Measurements from ENCODE around the gene SPACA7.
"Not testable (repeated sequence)": the region's sequence is repeated elsewhere in the genome, so short reads cannot be mapped to it uniquely, and the experiment has no call there.

Gene SPACA7

GRCh38 chr13:112424098-112424497 is 47.9 kb downstream of the SPACA7 start:
- no peak for DNase-seq (ENCODE audit: low read depth)

GRCh38 chr13:112428704-112429103 is 52.5 kb downstream of the SPACA7 start:
- DNase-seq (ENCODE audit: low read depth) = no peak

- DNase-seq (ENCODE audit: low read depth) = no peak
Observed at GRCh38 chr13:112431734-112432133, 55.6 kb downstream of the SPACA7 start.

DNA sequence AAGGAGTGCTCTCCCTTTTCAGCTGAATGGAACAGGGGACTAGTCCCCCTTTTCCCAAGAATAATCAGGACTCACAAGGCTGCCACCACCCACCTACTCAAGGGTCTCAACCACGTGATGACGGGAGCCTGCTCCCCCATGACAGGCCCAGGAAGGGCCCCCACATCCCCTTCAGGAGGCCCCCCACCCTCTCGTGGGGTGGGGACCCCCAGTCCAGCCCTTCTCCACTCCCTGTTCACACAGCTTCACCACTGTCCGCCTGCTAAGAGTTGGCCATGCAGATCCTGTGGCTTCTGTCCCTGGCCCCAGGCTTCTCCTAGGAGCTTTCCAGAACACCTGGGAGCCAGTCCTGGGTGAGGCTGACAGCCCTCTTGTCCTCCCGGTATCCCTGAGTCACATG is 56.6 kb downstream of the SPACA7 start:
- not testable (repeated sequence) for DNase-seq (ENCODE audit: low read depth)

DNA sequence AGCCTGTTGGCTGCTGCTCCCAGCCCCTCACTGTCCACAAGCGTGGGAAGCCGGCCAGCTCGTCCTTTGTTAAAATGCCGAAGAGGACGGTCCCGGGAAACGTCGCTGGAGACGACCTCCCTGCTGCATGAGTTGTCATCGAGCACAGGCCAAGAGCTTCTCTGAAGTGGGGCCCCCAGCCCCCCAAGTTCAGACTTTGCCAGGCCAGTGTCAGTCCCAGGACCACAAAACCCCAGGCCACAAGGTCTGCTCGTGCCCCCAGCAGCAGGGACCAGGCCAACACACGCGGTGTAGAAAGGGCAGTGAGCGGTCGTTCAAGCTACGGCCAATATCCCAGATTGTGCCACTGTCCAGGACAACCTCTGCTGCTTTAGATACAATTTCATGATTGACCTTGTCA is 57.4 kb downstream of the SPACA7 start:
- not testable (repeated sequence) for DNase-seq (ENCODE audit: low read depth)

DNA sequence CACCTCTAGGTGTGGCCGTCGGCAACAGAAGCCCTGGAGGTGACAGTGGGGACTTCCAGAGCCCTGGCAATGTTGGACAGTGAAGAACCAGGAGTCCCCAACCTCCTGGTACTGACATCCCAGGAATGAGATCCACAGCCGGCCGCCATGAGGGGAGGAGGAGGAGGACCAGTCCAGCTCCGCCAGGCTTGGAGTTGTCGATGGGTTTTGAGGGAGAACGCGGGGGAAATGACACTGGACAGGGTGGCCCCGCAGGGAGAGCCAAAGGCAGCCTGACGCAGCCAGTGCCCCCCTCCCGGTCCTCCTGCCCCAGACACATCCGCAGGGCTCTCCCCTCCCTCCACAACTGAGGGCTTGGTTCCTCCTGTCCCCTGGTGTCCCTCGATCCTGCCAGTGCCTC is 57.9 kb downstream of the SPACA7 start:
- no peak for DNase-seq (ENCODE audit: low read depth)

- DNase-seq (ENCODE audit: low read depth) = no peak
Observed at GRCh38 chr13:112434937-112435523, 58.9 kb downstream of the SPACA7 start.

DNA sequence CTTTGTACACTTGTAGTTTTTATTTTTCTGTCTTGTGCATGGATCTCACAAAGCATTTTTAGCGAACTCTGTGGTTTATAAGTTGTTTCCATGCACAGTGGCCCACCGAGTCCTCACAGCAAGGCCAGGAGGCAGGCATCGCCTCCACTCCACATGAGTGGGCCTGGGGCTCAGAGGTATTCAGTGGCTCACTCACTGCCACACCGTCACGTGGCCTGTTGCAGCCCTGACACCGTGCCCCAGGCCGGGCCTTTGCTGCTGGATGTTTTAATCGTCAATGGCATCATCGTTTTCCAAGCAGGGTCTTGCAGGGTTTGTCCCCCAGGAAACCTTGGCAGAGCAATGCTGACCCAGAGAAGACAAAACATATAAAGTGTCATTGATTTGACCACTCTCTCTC is 59.8 kb downstream of the SPACA7 start:
- no peak for DNase-seq (ENCODE audit: low read depth)

DNA sequence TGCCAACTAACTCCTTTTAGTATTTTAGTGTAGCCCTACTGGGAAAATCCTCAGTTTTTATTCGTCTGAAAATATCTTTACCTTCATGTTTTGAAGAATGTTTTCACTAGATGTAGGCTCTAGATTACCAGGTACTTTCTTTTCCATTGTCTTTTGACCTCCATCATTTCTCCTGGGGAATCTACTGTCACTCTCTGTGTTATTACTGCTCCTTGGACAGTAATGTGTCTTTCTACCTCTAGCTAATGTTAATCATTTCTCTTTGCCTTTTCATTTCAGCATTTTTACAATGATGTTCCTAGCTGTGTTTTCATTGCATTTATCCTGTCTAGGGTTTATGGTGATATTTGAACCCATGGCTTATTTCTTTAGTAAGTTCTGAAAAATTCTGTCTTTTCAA is 61.9 kb downstream of the SPACA7 start:
- DNase-seq (ENCODE audit: low read depth) = no peak

DNA sequence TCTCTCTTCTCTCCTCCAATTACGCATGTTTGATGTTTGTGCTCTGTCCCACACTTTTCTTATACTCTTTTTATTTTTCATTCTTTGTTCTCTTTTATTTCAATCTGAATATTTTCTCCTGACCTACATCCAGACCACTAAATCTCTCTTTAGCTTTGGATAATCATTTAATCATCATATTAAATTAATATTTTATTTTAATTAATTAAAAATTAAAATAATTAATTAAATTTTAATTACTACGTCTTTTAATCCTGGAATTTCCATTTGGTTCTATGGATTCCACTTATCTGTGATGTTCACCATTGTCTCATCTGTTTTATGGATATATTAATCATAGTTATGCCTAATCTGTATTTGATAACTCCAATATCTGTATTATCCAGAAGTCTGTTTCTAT is 62.4 kb downstream of the SPACA7 start:
- DNase-seq (ENCODE audit: low read depth) = no peak

- DNase-seq (ENCODE audit: low read depth) = no peak
Observed at GRCh38 chr13:112441226-112441625, 65.1 kb downstream of the SPACA7 start.

GRCh38 chr13:112441779-112442310 is 65.7 kb downstream of the SPACA7 start:
- no peak for DNase-seq (ENCODE audit: low read depth)

GRCh38 chr13:112442483-112443090 is 66.4 kb downstream of the SPACA7 start:
- DNase-seq (ENCODE audit: low read depth) = no peak

- DNase-seq (ENCODE audit: low read depth) = peak; percentile 5
Observed at GRCh38 chr13:112443191-112443994, 67.2 kb downstream of the SPACA7 start.

GRCh38 chr13:112443995-112444311 is 67.8 kb downstream of the SPACA7 start:
- DNase-seq (ENCODE audit: low read depth) = peak; percentile 55

GRCh38 chr13:112444416-112445399 is 68.6 kb downstream of the SPACA7 start:
- no peak for DNase-seq (ENCODE audit: low read depth)

DNA sequence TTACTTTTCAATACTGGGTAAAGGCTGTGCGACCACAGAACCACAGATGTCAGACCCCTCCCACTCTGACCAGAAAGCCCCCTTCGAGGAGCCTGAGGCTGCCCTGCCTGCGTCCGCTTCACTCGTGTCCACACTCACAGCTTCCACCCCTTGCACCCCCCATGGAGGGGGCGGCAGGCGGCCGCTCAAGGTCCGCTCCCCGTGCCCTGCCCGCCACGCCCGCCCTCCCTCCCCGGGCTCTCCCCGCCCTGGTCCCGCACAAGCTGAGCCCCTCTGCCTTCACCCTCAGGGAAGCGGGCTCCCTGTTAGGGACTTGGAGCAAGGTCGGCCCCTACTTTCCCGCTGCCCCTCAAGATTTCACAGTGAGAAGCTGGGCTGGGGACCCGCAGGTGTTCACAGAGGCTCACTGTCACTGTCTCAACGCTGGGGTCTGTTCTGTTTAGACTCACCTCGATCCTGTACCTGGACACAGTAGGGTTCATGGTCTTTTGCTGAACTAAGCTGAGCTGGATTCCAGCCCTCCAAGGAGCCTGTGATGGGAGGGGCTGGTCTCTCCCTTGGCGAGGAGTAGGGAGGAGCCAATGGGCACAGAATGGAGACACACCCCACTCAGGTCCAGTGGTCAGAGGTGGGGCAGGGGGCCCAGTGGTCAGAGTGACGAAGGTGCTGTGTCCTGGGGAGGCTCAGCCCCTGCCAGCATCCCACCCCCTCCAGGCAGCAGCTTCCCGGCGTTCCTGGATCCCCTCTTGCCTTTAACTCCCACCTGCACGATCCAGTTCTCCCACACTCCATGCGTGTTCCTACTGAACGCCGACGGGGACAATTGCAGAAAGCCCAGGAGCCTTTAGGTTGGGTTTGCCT is 69.5 kb downstream of the SPACA7 start:
- no peak for DNase-seq (ENCODE audit: low read depth)

GRCh38 chr13:112446347-112446861 is 70.2 kb downstream of the SPACA7 start:
- DNase-seq (ENCODE audit: low read depth) = no peak

GRCh38 chr13:112446867-112447266 is 70.7 kb downstream of the SPACA7 start:
- DNase-seq (ENCODE audit: low read depth) = no peak

GRCh38 chr13:112447306-112447705 is 71.2 kb downstream of the SPACA7 start:
- no peak for DNase-seq (ENCODE audit: low read depth)

Measured in ELR (cell line).